GM20431 (cell line): ENCODE data around the gene HHLA2.

Experiments
- in situ Hi-C: fragments of 300-500 bp; cut with MseI, MboI; formaldehyde crosslinking; loops from one replicate; pipeline ENCODE4 v1.15.0; 2020; ENCODE audit warnings: low sequenced_read_pairs; ENCODE audit not compliant: unreplicated experiment

HHLA2 gene

GRCh38 chr3:108388136-108389132 lies 92.1 kb downstream of the HHLA2 start:
- in situ Hi-C loops, result no loop called here

- in situ Hi-C loops, result no loop called here
These were observed 93.0 kb downstream of the HHLA2 start for GRCh38 chr3:108389372-108389771.

- in situ Hi-C loops, result no loop called here
These were observed 95.7 kb downstream of the HHLA2 start for GRCh38 chr3:108391917-108392593.

GRCh38 chr3:108393128-108393900 lies 97.0 kb downstream of the HHLA2 start:
- in situ Hi-C loops, result no loop called here

- in situ Hi-C loops, result no loop called here
These were observed 97.7 kb downstream of the HHLA2 start for GRCh38 chr3:108394016-108394415.

GRCh38 chr3:108394563-108394962 lies 98.2 kb downstream of the HHLA2 start:
- in situ Hi-C loops, result no loop called here

GRCh38 chr3:108396336-108396735 lies 100.0 kb downstream of the HHLA2 start:
- in situ Hi-C loops, result no loop called here

- in situ Hi-C loops, result no loop called here
These were observed 102.2 kb downstream of the HHLA2 start for GRCh38 chr3:108398510-108398909.

GRCh38 chr3:108401836-108402235 lies 105.5 kb downstream of the HHLA2 start:
- in situ Hi-C loops, result no loop called here

- in situ Hi-C loops, result no loop called here
These were observed 106.8 kb downstream of the HHLA2 start for GRCh38 chr3:108403198-108403597.

- in situ Hi-C loops, result no loop called here
These were observed 107.5 kb downstream of the HHLA2 start for GRCh38 chr3:108403686-108404345.

- in situ Hi-C loops, result no loop called here
These were observed 108.0 kb downstream of the HHLA2 start for GRCh38 chr3:108404368-108404767.

- in situ Hi-C loops, result no loop called here
These were observed 109.8 kb downstream of the HHLA2 start for GRCh38 chr3:108406063-108406660.

- in situ Hi-C loops, result no loop called here
These were observed 110.4 kb downstream of the HHLA2 start for GRCh38 chr3:108406661-108407206.

- in situ Hi-C loops, result no loop called here
These were observed 111.5 kb downstream of the HHLA2 start for GRCh38 chr3:108407886-108408285.

- in situ Hi-C loops, result no loop called here
These were observed 112.8 kb downstream of the HHLA2 start for GRCh38 chr3:108408883-108409799.

GRCh38 chr3:108409800-108410178 lies 113.4 kb downstream of the HHLA2 start:
- in situ Hi-C loops, result no loop called here

- in situ Hi-C loops, result no loop called here
These were observed 114.2 kb downstream of the HHLA2 start for GRCh38 chr3:108410531-108410984.
